Uterus (tissue), 4 donors: ENCODE measurements around the gene ACAD11. TPM values are rescaled to one million over a fixed set of nuclear protein-coding genes. Genes with fewer than 3 reads are reported as not detected.

Experiments
- DNase-seq, 2 donors: peaks; one replicate each; pipeline ENCODE4 v3.0.0-alpha.2; 2019 to 2020
- H3K27ac ChIP-seq, 2 donors: fragments of 200-600 bp; sonication (generic); 1 replicate in 1 of 2; 2 replicates in 1 of 2; pipeline ENCODE4 v1.5.1; 2016 to 2018
- H3K27me3 ChIP-seq, 2 donors: fragments of 200-600 bp; sonication (generic); one replicate each; pipeline ENCODE4 v1.5.1; 2018 to 2019; ENCODE audit warnings: control low read depth in 1 of 2
- H3K36me3 ChIP-seq, 2 donors: fragments of 200-600 bp; sonication (generic); one replicate each; pipeline ENCODE4 v1.5.1; 2019; ENCODE audit warnings: control low read depth in 1 of 2
- H3K4me1 ChIP-seq, 2 donors: fragments of 200-600 bp; sonication (generic); one replicate each; pipeline ENCODE4 v1.5.1; 2018 to 2019; ENCODE audit warnings: control low read depth in 1 of 2
- H3K4me3 ChIP-seq, 2 donors: fragments of 200-600 bp; sonication (generic); 1 replicate in 1 of 2; 2 replicates in 1 of 2; pipeline ENCODE4 v1.5.1; 2018 to 2019; ENCODE audit warnings: mild to moderate bottlenecking in 1 of 2
- H3K9me3 ChIP-seq, 2 donors: fragments of 200-600 bp; sonication (generic); one replicate each; pipeline ENCODE4 v1.5.1; 2019; ENCODE audit warnings: control low read depth in 1 of 2
- POLR2A ChIP-seq, 2 donors: fragments of 450-650 bp; IDR thresholded peaks; one replicate each; pipeline ENCODE4 v1.6.1; 2016; ENCODE audit warnings: antibody characterized with exemption in 2 of 2, mild to moderate bottlenecking in 1 of 2, moderate library complexity in 1 of 2
- intact Hi-C: fragments of 100-400 bp; cut with DNase I; formaldehyde crosslinking; loops from one replicate; pipeline ENCODE4 v1.15.1; 2023; ENCODE audit warnings: low total_unique reads
- total RNA-seq, 4 donors: library from RNA; depleted of rRNA in 3 of 4; stranded (reverse); fragments of >200 nt in 3 of 4; gene quantifications; one replicate each; pipeline versions ENCODE4 v1.1.0 to v1.2.4, GENCODE V29; 2014 to 2023
- TF ChIP-seq, protein P1 (sequence below), 4 experiments: fragments of 200-600 bp in 2 of 4; fragments of 450-650 bp in 2 of 4; sonication (generic) in 2 of 4; IDR thresholded peaks; one replicate each; pipeline ENCODE4 v1.5.1; 2016 to 2019; ENCODE audit warnings: antibody characterized with exemption in 4 of 4, mild to moderate bottlenecking in 2 of 4, moderate library complexity in 1 of 4
- donor health status: DM: yes; HTN: yes; CAD: no.

Gene ACAD11
- total RNA-seq, 4 donors from 2014 or later = 24.7 to 115 (median 47.0) TPM

DNA sequence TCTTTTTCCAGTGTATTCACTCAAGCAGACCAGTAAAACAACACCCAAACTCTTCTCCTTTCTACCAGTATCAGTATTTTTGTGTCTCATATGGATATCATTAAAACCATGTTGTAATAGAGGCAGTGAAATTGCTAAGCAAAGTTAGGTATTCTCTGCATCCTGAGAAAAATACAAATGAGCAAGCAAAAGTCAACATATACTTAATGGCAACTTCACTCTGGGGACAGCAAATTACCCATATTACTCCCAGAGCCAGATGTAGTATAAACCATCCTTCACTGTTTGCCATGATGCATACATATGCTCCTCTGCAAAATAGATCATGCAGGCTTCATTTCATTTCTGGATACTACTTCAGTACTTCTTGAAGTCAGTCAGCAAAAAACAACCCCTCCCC, 22.6 kb upstream of the ACAD11 start:
- TF ChIP-seq POLR2A (IDR thresholded peaks at IDR 0.05) = no peak
- TF ChIP-seq, protein P1, sequence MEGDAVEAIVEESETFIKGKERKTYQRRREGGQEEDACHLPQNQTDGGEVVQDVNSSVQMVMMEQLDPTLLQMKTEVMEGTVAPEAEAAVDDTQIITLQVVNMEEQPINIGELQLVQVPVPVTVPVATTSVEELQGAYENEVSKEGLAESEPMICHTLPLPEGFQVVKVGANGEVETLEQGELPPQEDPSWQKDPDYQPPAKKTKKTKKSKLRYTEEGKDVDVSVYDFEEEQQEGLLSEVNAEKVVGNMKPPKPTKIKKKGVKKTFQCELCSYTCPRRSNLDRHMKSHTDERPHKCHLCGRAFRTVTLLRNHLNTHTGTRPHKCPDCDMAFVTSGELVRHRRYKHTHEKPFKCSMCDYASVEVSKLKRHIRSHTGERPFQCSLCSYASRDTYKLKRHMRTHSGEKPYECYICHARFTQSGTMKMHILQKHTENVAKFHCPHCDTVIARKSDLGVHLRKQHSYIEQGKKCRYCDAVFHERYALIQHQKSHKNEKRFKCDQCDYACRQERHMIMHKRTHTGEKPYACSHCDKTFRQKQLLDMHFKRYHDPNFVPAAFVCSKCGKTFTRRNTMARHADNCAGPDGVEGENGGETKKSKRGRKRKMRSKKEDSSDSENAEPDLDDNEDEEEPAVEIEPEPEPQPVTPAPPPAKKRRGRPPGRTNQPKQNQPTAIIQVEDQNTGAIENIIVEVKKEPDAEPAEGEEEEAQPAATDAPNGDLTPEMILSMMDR (IDR thresholded peaks at IDR 0.05) = no peak
- intact Hi-C loops = no loop called here
- Histone ChIP-seq H3K4me3 (no peak overlapping the region), H3K9me3 (no peaks in the 10 kb centered on the region), H3K27me3 (no peaks in the 10 kb centered on the region), H3K36me3 (no peaks in the 10 kb centered on the region), H3K4me1 (no peaks in the 10 kb centered on the region), H3K27ac (no peak overlapping the region)
- no peak for DNase-seq

DNA sequence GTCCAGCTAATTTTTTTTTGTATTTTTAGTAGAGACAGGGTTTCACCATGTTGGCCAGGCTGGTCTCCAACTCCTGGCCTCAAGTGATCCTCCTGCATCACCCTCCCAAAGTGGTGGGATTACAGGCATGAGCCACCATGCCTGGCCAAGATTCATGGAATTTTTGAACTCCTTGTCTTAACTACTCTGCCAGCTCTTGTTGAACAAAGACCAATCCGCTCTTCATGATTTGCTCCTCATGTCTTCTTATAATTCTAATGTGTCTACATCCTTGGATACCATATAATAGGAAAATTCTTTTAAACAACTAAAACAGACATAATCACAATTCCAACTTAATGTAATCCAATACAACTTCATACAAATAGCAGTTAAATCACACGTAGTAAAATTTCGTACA, 21.8 kb upstream of the ACAD11 start:
- Histone ChIP-seq H3K27me3 (no peaks in the 10 kb centered on the region), H3K4me1 (no peaks in the 10 kb centered on the region), H3K9me3 (no peaks in the 10 kb centered on the region), H3K27ac (no peak overlapping the region), H3K36me3 (no peaks in the 10 kb centered on the region), H3K4me3 (no peak overlapping the region)
- TF ChIP-seq, protein P1 (IDR thresholded peaks at IDR 0.05) = no peak
- no peak for TF ChIP-seq POLR2A (IDR thresholded peaks at IDR 0.05)
- intact Hi-C loops = no loop called here
- no peak for DNase-seq

DNA sequence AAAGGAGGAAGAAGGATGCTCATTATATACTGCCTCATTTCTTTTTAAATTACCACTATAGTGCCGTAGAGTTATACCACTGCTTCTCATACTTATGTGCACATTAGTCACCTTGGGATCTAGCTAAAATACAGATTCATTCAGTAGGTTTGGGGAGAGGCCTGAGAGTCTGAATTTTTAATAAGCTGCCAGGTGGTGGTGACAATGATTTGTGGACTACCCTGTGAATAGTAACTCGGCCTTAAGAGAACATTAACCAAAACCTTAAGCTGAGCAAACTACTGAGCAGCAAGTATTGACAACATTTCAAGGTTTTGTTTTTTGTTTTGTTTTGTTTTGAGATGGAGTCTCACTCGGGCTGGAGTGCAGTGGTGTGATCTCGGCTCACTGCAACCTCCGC, 20.3 kb upstream of the ACAD11 start:
- no peaks in the 10 kb centered on the region for H3K9me3 ChIP-seq
- intact Hi-C loops = no loop called here
- no peaks in the 10 kb centered on the region for H3K27me3 ChIP-seq
- H3K4me3 ChIP-seq = no peak overlapping the region
- H3K36me3 ChIP-seq = peaks cover 0 to 2% of the 10 kb centered on the region in 2 donors
- no peak for DNase-seq
- H3K4me1 ChIP-seq = no peaks in the 10 kb centered on the region
- TF ChIP-seq POLR2A (IDR thresholded peaks at IDR 0.05) = no peak
- TF ChIP-seq, protein P1 (IDR thresholded peaks at IDR 0.05) = no peak
- H3K27ac ChIP-seq = no peak overlapping the region

DNA sequence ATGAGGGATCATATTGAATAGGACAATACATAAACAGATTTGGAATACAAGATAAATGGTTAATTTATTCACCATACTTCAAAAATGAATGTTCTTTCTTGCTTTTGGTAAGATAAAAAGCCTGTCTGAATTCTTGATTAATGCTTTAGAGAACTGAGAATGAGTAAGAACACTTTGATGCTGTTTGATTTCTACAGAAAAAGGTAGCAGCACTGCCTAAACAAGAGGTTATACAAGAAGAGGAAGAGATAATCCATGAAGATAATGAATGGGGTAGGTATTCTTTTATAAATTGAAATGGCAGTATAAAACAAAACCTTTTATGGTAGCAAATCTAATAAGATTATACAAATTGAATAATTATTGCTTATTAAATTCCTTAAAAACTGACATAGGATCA, 15.8 kb upstream of the ACAD11 start:
- Histone ChIP-seq H3K27me3 (no peaks in the 10 kb centered on the region), H3K4me3 (no peak overlapping the region), H3K4me1 (peaks cover 0 to 2% of the 10 kb centered on the region in 2 donors), H3K36me3 (peaks cover 0 to 4% of the 10 kb centered on the region in 2 donors), H3K9me3 (no peaks in the 10 kb centered on the region), H3K27ac (no peak overlapping the region)
- no peak for TF ChIP-seq POLR2A (IDR thresholded peaks at IDR 0.05)
- TF ChIP-seq, protein P1 (IDR thresholded peaks at IDR 0.05) = no peak
- intact Hi-C loops = no loop called here
- no peak for DNase-seq

DNA sequence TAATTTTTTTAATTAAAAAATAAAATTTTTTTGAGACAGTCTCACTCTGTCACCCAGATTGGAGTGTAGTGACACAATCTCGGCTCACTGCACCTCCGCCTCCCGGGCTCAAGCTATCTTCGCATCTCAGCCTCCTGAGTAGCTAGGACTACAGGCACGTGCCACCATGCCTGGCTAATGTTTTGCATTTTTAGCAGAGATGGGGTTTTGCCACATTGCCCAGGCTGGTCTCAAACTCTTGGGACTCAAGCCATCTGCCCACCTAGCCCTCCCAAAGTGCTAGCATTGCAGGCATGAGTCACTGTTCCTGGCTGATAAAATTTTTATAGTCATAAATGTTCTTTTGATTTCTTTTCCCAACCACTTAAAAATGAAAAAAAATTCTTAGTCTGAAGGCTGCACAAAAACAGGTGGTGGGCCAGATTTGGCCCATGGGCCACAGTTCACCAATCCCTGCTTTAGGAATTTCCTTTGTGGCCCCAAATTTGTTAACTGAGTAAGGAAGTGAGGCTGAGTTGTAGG, 9.7 kb upstream of the ACAD11 start:
- Histone ChIP-seq H3K27me3 (no peaks in the 10 kb centered on the region), H3K4me1 (peaks cover 0 to 2% of the 10 kb centered on the region in 2 donors), H3K4me3 (no peak overlapping the region), H3K27ac (no peak overlapping the region), H3K36me3 (no peaks in the 10 kb centered on the region), H3K9me3 (no peaks in the 10 kb centered on the region)
- TF ChIP-seq, protein P1 (IDR thresholded peaks at IDR 0.05) = no peak
- TF ChIP-seq POLR2A (IDR thresholded peaks at IDR 0.05) = no peak
- intact Hi-C loops = no loop called here
- no peak for DNase-seq
